Colonic mucosa (tissue), 4 donors: ENCODE measurements around the gene LRRC7. TPM values are rescaled to one million over a fixed set of nuclear protein-coding genes. Genes with fewer than 3 reads are reported as not detected.

Experiments
- DNase-seq: peaks from one replicate; pipeline ENCODE4 v3.0.0-alpha.2; 2020
- H3K27ac ChIP-seq: fragments of 200-600 bp; one replicate; pipeline ENCODE4 v1.8.0; 2021
- H3K27me3 ChIP-seq: fragments of 200-600 bp; one replicate; pipeline ENCODE4 v1.8.0; 2021
- H3K36me3 ChIP-seq: fragments of 200-600 bp; one replicate; pipeline ENCODE4 v1.8.0; 2021
- H3K4me1 ChIP-seq: fragments of 200-600 bp; one replicate; pipeline ENCODE4 v1.8.0; 2021; ENCODE audit warnings: mild to moderate bottlenecking
- H3K4me3 ChIP-seq: fragments of 200-600 bp; one replicate; pipeline ENCODE4 v1.8.0; 2021
- H3K9ac ChIP-seq, 2 donors: one replicate each; pipeline ENCODE4 v1.7.0; 2013; ENCODE audit warnings: control low read depth in 2 of 2, low read depth in 2 of 2, low read length in 2 of 2
- H3K9me3 ChIP-seq: fragments of 200-600 bp; one replicate; pipeline ENCODE4 v1.8.0; 2021
- intact Hi-C: fragments of 100-400 bp; cut with DNase I; formaldehyde crosslinking; loops from one replicate; pipeline ENCODE4 v1.14.1; 2022
- total RNA-seq, 2 donors: library from RNA; stranded (reverse); fragmentation: NEBNext Ultra II Directional in 1 of 2; extraction: Animal tissue kit (Norgen Biotek cat#: 25700) in 1 of 2; gene quantifications; one replicate each; pipeline ENCODE4 v1.2.1, GENCODE V29; 2021
- TF ChIP-seq, protein P1 (sequence below): fragments of 200-600 bp; IDR thresholded peaks from one replicate; pipeline ENCODE4 v1.8.0; 2022; ENCODE audit warnings: antibody characterized with exemption, mild to moderate bottlenecking
- donor health status: healthy.
- donor health status: DM: no; HTN: no; CAD: no.
- donor health status: DM: no; HTN: no; CAD: no.

LRRC7 gene
- total RNA-seq, 2 donors from 2014 or later: 0.21 to 0.22 TPM

DNA sequence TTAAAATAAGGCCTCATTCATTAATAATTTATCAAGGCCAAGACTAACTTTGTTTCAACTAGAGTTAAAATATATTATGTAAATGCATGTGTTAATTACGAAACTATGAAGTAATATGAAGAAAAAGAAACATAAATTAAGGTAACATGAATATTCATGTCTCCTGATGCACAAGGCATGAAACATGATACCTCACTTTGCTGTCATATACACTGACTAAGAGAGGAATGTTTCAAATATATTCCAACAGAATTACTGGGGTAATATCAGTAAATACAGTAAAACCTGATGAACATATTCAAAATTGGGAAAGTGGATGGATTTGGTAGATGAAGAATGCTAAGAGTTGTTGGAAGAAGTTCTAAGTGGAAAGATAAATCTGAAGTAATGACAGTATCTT lies 274.6 kb downstream of the LRRC7 start:
- H3K4me1 ChIP-seq: no peaks in the 10 kb centered on the region
- H3K27ac ChIP-seq: no peak overlapping the region
- TF ChIP-seq, protein P1, sequence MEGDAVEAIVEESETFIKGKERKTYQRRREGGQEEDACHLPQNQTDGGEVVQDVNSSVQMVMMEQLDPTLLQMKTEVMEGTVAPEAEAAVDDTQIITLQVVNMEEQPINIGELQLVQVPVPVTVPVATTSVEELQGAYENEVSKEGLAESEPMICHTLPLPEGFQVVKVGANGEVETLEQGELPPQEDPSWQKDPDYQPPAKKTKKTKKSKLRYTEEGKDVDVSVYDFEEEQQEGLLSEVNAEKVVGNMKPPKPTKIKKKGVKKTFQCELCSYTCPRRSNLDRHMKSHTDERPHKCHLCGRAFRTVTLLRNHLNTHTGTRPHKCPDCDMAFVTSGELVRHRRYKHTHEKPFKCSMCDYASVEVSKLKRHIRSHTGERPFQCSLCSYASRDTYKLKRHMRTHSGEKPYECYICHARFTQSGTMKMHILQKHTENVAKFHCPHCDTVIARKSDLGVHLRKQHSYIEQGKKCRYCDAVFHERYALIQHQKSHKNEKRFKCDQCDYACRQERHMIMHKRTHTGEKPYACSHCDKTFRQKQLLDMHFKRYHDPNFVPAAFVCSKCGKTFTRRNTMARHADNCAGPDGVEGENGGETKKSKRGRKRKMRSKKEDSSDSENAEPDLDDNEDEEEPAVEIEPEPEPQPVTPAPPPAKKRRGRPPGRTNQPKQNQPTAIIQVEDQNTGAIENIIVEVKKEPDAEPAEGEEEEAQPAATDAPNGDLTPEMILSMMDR: no peak
- H3K36me3 ChIP-seq: no peaks in the 10 kb centered on the region
- H3K27me3 ChIP-seq: no peaks in the 10 kb centered on the region
- no peak overlapping the region for H3K9ac ChIP-seq
- H3K9me3 ChIP-seq: no peaks in the 10 kb centered on the region
- no peak for DNase-seq
- intact Hi-C loops: no loop called here
- no peak overlapping the region for H3K4me3 ChIP-seq

- H3K27ac ChIP-seq: no peak overlapping the region
- no peaks in the 10 kb centered on the region for H3K36me3 ChIP-seq
- no peaks in the 10 kb centered on the region for H3K4me1 ChIP-seq
- DNase-seq: no peak
- no peaks in the 10 kb centered on the region for H3K27me3 ChIP-seq
- H3K4me3 ChIP-seq: no peak overlapping the region
- TF ChIP-seq, protein P1: no peak
- intact Hi-C loops: no loop called here
- H3K9me3 ChIP-seq: no peaks in the 10 kb centered on the region
- H3K9ac ChIP-seq: no peak overlapping the region
These were observed 277.9 kb downstream of the LRRC7 start for GRCh38 chr1:69845655-69846054.

DNA sequence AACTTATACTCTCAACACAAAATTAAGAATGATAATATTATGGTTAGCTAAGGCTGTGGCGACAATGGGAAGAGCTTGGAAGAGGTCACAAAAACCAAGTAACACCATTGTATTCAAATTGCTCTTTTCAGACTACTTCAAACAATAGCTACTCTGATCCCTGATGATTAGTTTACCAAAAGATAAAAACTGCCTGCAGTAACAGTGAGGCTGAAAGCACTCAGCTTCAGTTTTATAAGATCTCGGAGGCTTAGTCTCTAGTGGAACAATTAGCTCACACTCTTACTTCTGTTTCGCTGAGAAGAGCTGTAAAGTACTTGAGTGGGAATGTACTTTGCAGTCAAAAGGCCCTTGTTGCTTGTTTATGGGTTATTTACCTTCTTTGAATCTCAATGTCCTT lies 278.5 kb downstream of the LRRC7 start:
- Histone ChIP-seq H3K4me1 (no peaks in the 10 kb centered on the region), H3K4me3 (no peak overlapping the region), H3K9ac (no peak overlapping the region), H3K27ac (no peak overlapping the region), H3K9me3 (no peaks in the 10 kb centered on the region), H3K36me3 (no peaks in the 10 kb centered on the region), H3K27me3 (no peaks in the 10 kb centered on the region)
- TF ChIP-seq, protein P1: no peak
- no peak for DNase-seq
- intact Hi-C loops: no loop called here

GRCh38 chr1:69847670-69848069 lies 279.9 kb downstream of the LRRC7 start:
- no peaks in the 10 kb centered on the region for H3K4me1 ChIP-seq
- intact Hi-C loops: no loop called here
- no peaks in the 10 kb centered on the region for H3K27me3 ChIP-seq
- H3K36me3 ChIP-seq: no peaks in the 10 kb centered on the region
- DNase-seq: no peak
- H3K9ac ChIP-seq: no peak overlapping the region
- H3K9me3 ChIP-seq: no peaks in the 10 kb centered on the region
- no peak overlapping the region for H3K4me3 ChIP-seq
- TF ChIP-seq, protein P1: no peak
- H3K27ac ChIP-seq: no peak overlapping the region

GRCh38 chr1:69852151-69852550 lies 284.4 kb downstream of the LRRC7 start:
- TF ChIP-seq, protein P1: no peak
- Histone ChIP-seq H3K36me3 (no peaks in the 10 kb centered on the region), H3K4me3 (no peak overlapping the region), H3K9ac (no peak overlapping the region), H3K27ac (no peak overlapping the region), H3K4me1 (no peaks in the 10 kb centered on the region), H3K9me3 (no peaks in the 10 kb centered on the region), H3K27me3 (no peaks in the 10 kb centered on the region)
- DNase-seq: no peak
- intact Hi-C loops: no loop called here

DNA sequence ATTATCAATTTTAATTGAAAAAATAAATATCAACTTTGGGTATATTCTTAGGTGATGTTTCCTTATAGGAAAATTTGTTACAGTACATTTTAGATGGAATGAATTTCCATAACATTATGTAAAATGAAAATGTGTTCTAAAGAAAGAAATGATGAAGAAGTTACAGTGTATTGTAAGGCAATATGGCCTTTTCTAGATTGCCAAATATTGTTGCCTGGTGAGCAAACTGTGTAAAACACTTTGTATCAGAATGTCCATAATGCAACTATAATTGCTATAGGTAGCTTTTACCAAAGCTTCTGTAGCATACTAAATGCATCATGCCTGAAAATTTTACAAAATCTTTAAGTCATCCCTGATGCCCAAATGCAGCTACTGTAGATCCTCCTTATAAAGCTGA lies 285.0 kb downstream of the LRRC7 start:
- H3K9ac ChIP-seq: no peak overlapping the region
- H3K27me3 ChIP-seq: no peaks in the 10 kb centered on the region
- intact Hi-C loops: no loop called here
- no peaks in the 10 kb centered on the region for H3K9me3 ChIP-seq
- no peak overlapping the region for H3K4me3 ChIP-seq
- DNase-seq: no peak
- TF ChIP-seq, protein P1: no peak
- no peaks in the 10 kb centered on the region for H3K4me1 ChIP-seq
- H3K36me3 ChIP-seq: no peaks in the 10 kb centered on the region
- H3K27ac ChIP-seq: no peak overlapping the region
